ENCODE measurements around the gene BCKDK.

The BCKDK gene

GRCh38 chr16:31064882-31065461, 43.2 kb upstream of the BCKDK start:
- no peak overlapping the region for H3K4me3 ChIP-seq (ENCODE audit: control insufficient read depth, low read depth, low read length)
- no peak for TF ChIP-seq CTCF (conservative IDR thresholded peaks at IDR 0.05; ENCODE audit: control insufficient read depth, insufficient read depth, low read depth, low read length)
- DNase-seq (ENCODE audit: low read depth): peak; percentile 98

GRCh38 chr16:31067342-31067741, 40.8 kb upstream of the BCKDK start:
- no peak for DNase-seq (ENCODE audit: low read depth)
- no peak overlapping the region for H3K4me3 ChIP-seq (ENCODE audit: control insufficient read depth, low read depth, low read length)
- TF ChIP-seq CTCF (conservative IDR thresholded peaks at IDR 0.05; ENCODE audit: control insufficient read depth, insufficient read depth, low read depth, low read length): no peak

- peak; percentile 98 for DNase-seq (ENCODE audit: low read depth)
- peak overlapping the region; percentile 98 for H3K4me3 ChIP-seq (ENCODE audit: control insufficient read depth, low read depth, low read length)
- no peak for TF ChIP-seq CTCF (conservative IDR thresholded peaks at IDR 0.05; ENCODE audit: control insufficient read depth, insufficient read depth, low read depth, low read length)
Measured at GRCh38 chr16:31071861-31072260, 36.3 kb upstream of the BCKDK start.

- peak overlapping the region; percentile 98 for H3K4me3 ChIP-seq (ENCODE audit: control insufficient read depth, low read depth, low read length)
- TF ChIP-seq CTCF (conservative IDR thresholded peaks at IDR 0.05; ENCODE audit: control insufficient read depth, insufficient read depth, low read depth, low read length): no peak
- DNase-seq (ENCODE audit: low read depth): peak; percentile 64
Measured at GRCh38 chr16:31072540-31073141, 35.5 kb upstream of the BCKDK start.

GRCh38 chr16:31073142-31073969, 34.8 kb upstream of the BCKDK start:
- peak overlapping the region; percentile 98 for H3K4me3 ChIP-seq (ENCODE audit: control insufficient read depth, low read depth, low read length)
- no peak for TF ChIP-seq CTCF (conservative IDR thresholded peaks at IDR 0.05; ENCODE audit: control insufficient read depth, insufficient read depth, low read depth, low read length)
- peak; percentile 87 for DNase-seq (ENCODE audit: low read depth)

- H3K4me3 ChIP-seq (ENCODE audit: control insufficient read depth, low read depth, low read length): peak within 1 kb of the TSS; percentile 98
- no peak for TF ChIP-seq CTCF (conservative IDR thresholded peaks at IDR 0.05; ENCODE audit: control insufficient read depth, insufficient read depth, low read depth, low read length)
- peak; percentile 99 for DNase-seq (ENCODE audit: low read depth)
Measured at GRCh38 chr16:31073970-31074813, 34.0 kb upstream of the BCKDK start, which contains the start of the genes ZNF646 and ZNF668. Gene ZNF646 (plus strand): TSS chr16:31074422. CDS start chr16:31076325, 1,903 bp downstream. Gene ZNF668 (minus strand): TSS chr16:31074240. CDS start chr16:31064459, 9,781 bp downstream.
